SK-N-SH (cell line): ENCODE results near the gene WWOX.

Experiments
- EP300 ChIP-seq, 2 experiments: IDR thresholded peaks; 2 replicates each; pipeline versions ENCODE4 v1.4.0 to v1.6.1; 2012; ENCODE audit warnings: borderline replicate concordance in 1 of 2, low read depth in 1 of 2, low read length in 1 of 2
- FOXJ3 ChIP-seq: sonication (generic); formaldehyde crosslinking; IDR thresholded peaks from 2 replicates; pipeline ENCODE4 v1.5.1; 2020; ENCODE audit warnings: mild to moderate bottlenecking, missing genetic modification reagents
- NFIC ChIP-seq: IDR thresholded peaks from 2 replicates; pipeline ENCODE4 v1.4.0; 2012; ENCODE audit warnings: borderline replicate concordance
- NRF1 ChIP-seq: IDR thresholded peaks from 2 replicates; pipeline ENCODE4 v1.6.1; 2012; ENCODE audit warnings: low read depth, mild to moderate bottlenecking, low read length
- POLR2AphosphoS5 ChIP-seq: IDR thresholded peaks from 2 replicates; pipeline ENCODE4 v1.6.1; 2012; ENCODE audit warnings: low read depth, low read length
- RFX5 ChIP-seq: IDR thresholded peaks from 2 replicates; pipeline ENCODE4 v1.6.1; 2012; ENCODE audit warnings: mild to moderate bottlenecking, improper control_type of control experiment, low read length
- RXRA ChIP-seq: IDR thresholded peaks from 2 replicates; pipeline ENCODE4 v1.4.0; 2012; ENCODE audit warnings: low read depth, mild to moderate bottlenecking, borderline replicate concordance
- TCF12 ChIP-seq: IDR thresholded peaks from 2 replicates; pipeline ENCODE4 v1.4.0; 2012
- TF ChIP-seq, protein P1 (sequence below): fragments of 200-600 bp; sonication (generic); IDR thresholded peaks from 2 replicates; pipeline ENCODE4 v1.6.1; 2017; ENCODE audit warnings: antibody characterized with exemption, mild to moderate bottlenecking, moderate library complexity
- TF ChIP-seq, protein P2 (sequence below): IDR thresholded peaks from 2 replicates; pipeline ENCODE4 v1.6.1; 2012; ENCODE audit warnings: mild to moderate bottlenecking, low read depth, low read length, moderate library complexity
- TF ChIP-seq, protein P3 (sequence below): IDR thresholded peaks from 2 replicates; pipeline ENCODE4; 2012

GRCh38 chr16:78926723-78927210 is 827.3 kb downstream of the WWOX start:
- TF ChIP-seq, protein P1, sequence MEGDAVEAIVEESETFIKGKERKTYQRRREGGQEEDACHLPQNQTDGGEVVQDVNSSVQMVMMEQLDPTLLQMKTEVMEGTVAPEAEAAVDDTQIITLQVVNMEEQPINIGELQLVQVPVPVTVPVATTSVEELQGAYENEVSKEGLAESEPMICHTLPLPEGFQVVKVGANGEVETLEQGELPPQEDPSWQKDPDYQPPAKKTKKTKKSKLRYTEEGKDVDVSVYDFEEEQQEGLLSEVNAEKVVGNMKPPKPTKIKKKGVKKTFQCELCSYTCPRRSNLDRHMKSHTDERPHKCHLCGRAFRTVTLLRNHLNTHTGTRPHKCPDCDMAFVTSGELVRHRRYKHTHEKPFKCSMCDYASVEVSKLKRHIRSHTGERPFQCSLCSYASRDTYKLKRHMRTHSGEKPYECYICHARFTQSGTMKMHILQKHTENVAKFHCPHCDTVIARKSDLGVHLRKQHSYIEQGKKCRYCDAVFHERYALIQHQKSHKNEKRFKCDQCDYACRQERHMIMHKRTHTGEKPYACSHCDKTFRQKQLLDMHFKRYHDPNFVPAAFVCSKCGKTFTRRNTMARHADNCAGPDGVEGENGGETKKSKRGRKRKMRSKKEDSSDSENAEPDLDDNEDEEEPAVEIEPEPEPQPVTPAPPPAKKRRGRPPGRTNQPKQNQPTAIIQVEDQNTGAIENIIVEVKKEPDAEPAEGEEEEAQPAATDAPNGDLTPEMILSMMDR, result no peak
- TF ChIP-seq EP300 (IDR thresholded peaks at IDR 0.05; ENCODE audit: borderline replicate concordance in 1 of 2, low read depth in 1 of 2, low read length in 1 of 2) (no peak), POLR2AphosphoS5 (no peak), NFIC (no peak), TCF12 (no peak), FOXJ3 (CRISPR knock-in tag) (no peak), NRF1 (no peak), RFX5 (no peak), RXRA (no peak)
- TF ChIP-seq, protein P2, sequence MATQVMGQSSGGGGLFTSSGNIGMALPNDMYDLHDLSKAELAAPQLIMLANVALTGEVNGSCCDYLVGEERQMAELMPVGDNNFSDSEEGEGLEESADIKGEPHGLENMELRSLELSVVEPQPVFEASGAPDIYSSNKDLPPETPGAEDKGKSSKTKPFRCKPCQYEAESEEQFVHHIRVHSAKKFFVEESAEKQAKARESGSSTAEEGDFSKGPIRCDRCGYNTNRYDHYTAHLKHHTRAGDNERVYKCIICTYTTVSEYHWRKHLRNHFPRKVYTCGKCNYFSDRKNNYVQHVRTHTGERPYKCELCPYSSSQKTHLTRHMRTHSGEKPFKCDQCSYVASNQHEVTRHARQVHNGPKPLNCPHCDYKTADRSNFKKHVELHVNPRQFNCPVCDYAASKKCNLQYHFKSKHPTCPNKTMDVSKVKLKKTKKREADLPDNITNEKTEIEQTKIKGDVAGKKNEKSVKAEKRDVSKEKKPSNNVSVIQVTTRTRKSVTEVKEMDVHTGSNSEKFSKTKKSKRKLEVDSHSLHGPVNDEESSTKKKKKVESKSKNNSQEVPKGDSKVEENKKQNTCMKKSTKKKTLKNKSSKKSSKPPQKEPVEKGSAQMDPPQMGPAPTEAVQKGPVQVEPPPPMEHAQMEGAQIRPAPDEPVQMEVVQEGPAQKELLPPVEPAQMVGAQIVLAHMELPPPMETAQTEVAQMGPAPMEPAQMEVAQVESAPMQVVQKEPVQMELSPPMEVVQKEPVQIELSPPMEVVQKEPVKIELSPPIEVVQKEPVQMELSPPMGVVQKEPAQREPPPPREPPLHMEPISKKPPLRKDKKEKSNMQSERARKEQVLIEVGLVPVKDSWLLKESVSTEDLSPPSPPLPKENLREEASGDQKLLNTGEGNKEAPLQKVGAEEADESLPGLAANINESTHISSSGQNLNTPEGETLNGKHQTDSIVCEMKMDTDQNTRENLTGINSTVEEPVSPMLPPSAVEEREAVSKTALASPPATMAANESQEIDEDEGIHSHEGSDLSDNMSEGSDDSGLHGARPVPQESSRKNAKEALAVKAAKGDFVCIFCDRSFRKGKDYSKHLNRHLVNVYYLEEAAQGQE, result no peak
- TF ChIP-seq, protein P3, sequence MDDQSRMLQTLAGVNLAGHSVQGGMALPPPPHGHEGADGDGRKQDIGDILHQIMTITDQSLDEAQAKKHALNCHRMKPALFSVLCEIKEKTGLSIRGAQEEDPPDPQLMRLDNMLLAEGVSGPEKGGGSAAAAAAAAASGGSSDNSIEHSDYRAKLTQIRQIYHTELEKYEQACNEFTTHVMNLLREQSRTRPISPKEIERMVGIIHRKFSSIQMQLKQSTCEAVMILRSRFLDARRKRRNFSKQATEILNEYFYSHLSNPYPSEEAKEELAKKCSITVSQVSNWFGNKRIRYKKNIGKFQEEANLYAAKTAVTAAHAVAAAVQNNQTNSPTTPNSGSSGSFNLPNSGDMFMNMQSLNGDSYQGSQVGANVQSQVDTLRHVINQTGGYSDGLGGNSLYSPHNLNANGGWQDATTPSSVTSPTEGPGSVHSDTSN, result no peak
